Activated CD4-positive, alpha-beta T cell treated with anti-CD3 and anti-CD28 coated beads, Interleukin-10, Interleukin-2, amounts not matched to agents 100 ng/mL and 50 ng/mL, durations not matched to agents 16 hours and 8 hours (primary cell): ENCODE measurements around the gene PAK4.
"Not testable (repeated sequence)": the region's sequence is repeated elsewhere in the genome, so short reads cannot be mapped to it uniquely, and the experiment has no call there.

Experiments
- DNase-seq: peaks from one replicate; pipeline ENCODE4 v3.0.0-alpha.2; 2020

The PAK4 gene

GRCh38 chr19:39100500-39101166 is 25.0 kb upstream of the PAK4 start:
- no peak for DNase-seq

DNA sequence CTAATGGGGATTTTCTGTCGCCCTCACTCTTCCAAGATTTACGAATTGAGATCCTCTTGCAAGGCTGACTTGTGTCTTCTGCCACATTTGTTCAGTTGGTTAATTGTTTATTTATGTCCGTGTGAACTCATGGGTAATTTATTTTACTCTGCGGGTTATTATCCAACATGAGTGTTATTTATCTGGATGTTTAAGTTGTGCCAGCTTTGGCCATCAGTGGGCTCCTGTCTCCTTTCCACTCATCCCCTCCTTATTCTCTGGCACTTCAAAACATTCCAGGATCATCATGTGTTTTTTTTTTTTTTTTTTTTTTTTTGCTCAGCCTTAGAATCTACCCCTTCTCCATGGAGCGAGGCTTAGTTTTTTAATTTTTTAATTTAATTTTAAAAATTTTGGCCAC is 22.4 kb upstream of the PAK4 start:
- no peak for DNase-seq

DNA sequence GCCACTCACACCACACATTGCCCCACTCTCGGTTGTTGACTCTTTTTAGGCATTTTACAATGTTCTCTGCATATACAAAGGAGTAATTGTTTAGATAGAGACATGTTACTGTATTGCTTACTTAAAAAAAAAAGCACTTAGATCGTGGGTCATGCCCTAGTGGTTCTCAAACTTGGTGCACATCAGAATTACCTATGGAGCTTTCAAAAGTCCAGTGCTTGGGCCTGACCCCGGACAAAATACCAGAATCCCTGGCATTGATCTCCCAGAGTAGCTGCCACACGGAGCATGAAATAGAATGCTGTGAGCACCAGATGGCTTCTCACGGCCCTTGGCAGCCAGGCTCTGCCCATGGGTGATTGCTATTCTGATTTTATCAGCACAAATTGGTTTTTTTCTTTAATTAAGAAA is 21.4 kb upstream of the PAK4 start:
- DNase-seq, result no peak

DNA sequence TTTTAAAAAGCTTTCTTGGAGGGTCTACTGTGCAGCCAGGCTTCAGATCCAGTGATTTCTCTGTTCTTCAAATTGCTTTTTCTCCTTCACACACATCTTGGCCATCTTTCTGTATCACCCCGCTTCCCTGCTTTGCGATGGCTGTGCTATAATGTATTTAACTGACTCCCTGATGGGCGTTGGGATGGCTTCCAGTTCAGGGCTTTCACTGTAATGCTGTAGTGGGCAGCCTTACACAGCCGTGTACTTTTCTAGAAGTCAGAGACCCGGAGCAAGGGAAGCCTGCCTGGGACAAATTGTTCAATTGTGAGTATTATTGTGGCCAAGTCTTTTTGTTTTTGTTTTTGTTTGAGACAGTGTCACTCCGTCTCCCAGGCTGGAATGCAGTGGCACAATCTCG is 19.4 kb upstream of the PAK4 start:
- DNase-seq, result no peak

- DNase-seq, result no peak
Measured at GRCh38 chr19:39109641-39110040, 15.9 kb upstream of the PAK4 start.

GRCh38 chr19:39110263-39110967 is 15.2 kb upstream of the PAK4 start:
- peak; percentile 62 for DNase-seq

- DNase-seq, result no peak
Measured at GRCh38 chr19:39111593-39112199, 13.9 kb upstream of the PAK4 start.

- no peak for DNase-seq
Measured at GRCh38 chr19:39112338-39112890, 13.2 kb upstream of the PAK4 start.

GRCh38 chr19:39113199-39113598 is 12.4 kb upstream of the PAK4 start:
- DNase-seq, result no peak

GRCh38 chr19:39115105-39115847 is 10.3 kb upstream of the PAK4 start:
- DNase-seq, result no peak

DNA sequence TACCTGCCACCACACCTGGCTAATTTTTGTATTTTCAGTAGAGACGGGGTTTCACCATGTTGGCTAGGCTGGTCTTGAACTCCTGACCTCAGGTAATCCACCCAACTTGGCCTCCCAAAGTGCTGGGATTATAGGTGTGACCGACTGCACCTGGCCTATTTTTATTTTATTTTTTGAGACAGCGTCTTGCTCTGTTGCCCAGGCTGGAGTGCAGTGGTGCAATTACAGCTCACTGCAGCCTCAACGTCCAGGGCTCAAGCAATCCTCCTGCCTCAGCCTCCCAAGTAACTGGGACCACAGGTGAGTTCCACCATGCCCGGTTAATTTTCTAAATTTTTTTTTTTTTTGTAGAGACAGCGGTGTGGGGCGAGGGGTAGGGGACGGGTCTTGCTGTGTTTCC is 8.6 kb upstream of the PAK4 start:
- not testable (repeated sequence) for DNase-seq

- DNase-seq, result no peak
Measured at GRCh38 chr19:39119830-39120229, 5.8 kb upstream of the PAK4 start.

GRCh38 chr19:39122934-39123731 is 2.5 kb upstream of the PAK4 start:
- DNase-seq, result no peak

GRCh38 chr19:39124136-39124764 is 1.3 kb upstream of the PAK4 start:
- DNase-seq, result no peak

DNA sequence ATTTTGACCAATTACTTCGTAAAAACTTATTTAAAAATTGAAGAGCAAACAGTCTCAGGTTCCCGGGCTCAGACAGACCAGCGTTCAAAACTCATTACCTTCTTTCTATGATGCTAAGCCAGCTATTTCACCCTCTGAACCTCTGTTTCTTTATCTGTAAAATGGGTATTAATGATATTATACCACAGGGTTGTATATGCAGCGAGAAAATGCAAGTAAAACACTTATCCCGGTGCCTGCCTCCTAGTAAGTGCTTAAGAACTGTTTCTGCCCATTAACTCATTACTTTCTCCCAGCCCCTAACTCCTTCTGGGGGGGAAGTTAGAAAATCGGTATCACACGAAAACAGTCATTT is 410 bp upstream of the PAK4 start:
- DNase-seq, result no peak

DNA sequence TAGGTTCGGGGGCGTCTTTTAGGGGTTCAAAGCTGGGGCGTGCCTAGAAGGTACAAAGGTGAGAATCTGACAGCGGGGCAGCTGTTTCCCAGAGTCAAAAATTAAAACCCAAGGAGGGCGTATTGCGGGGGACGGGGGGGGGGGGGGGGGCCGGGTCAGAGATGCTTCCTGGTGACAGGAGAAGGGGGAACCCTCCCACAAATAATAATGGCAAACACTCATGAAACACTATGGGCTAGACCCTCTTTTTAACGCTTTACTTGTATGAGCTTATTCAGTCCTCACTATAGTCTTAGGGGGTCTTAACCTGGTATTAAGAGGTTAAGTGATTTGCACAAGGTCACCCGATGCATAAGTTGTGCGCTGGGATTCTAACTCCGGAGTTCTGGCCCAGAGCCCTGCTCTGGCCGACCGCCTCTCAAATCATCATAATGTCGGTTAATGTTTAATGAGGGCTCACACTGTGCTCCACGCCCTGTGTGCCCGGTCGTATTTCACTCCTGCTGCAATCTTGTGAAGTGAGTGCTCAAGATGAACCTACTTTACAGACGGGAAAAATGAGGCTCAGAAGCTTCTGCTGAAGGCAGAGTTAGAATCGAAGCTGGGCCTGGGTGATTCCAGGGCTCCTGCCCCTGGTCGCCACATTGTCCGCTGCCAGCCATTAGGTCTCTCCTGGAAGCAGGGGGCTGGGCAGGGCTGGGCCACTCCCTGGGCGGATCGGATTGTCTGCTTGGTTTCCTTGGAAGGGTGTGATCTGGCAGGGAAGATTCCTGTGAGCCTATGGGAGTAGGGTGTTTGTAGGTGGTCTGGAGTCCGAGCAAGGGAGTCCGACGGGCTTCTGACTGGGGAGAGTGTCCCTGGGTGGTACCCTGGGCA is 964 bp downstream of the PAK4 start:
- DNase-seq, result no peak

DNA sequence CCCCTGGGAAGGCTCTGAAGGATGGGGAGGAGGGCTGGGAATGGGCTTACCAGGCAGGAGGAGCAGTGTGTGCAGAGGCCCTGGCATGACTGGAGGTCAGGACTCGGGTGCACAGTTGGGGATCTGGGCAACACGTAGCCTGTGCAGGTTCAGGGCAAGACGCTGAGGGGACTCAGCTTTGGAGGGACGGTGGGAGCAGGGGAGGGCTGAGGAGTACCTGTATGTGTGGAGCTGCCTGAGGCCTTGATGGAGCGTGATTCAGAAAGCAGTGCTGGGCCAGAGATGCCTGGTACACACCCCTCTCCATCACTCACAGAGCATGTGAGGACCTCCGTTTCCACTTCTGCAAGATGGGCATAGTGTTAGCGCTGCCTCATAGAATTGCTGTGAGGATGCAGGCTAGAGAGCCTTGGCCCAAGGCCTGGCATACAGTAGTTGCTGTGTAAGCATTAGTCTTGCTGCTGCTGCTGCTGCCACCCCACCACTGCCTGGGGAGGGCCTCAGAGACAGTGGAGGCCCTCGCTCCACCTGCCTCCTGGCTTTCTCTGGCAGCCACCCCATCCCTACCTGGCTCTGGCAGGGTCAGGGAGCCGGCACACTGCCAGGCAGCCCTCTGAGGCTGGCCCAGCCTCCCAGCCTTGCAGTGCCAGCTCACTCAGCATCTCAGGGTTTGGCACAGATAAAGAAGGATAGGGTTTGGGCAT is 2.4 kb downstream of the PAK4 start:
- DNase-seq, result no peak

GRCh38 chr19:39128516-39129079 is 3.0 kb downstream of the PAK4 start:
- no peak for DNase-seq

- DNase-seq, result no peak
Measured at GRCh38 chr19:39129116-39129515, 3.5 kb downstream of the PAK4 start.
